Measurements from ENCODE around the gene FCN1.

DNA sequence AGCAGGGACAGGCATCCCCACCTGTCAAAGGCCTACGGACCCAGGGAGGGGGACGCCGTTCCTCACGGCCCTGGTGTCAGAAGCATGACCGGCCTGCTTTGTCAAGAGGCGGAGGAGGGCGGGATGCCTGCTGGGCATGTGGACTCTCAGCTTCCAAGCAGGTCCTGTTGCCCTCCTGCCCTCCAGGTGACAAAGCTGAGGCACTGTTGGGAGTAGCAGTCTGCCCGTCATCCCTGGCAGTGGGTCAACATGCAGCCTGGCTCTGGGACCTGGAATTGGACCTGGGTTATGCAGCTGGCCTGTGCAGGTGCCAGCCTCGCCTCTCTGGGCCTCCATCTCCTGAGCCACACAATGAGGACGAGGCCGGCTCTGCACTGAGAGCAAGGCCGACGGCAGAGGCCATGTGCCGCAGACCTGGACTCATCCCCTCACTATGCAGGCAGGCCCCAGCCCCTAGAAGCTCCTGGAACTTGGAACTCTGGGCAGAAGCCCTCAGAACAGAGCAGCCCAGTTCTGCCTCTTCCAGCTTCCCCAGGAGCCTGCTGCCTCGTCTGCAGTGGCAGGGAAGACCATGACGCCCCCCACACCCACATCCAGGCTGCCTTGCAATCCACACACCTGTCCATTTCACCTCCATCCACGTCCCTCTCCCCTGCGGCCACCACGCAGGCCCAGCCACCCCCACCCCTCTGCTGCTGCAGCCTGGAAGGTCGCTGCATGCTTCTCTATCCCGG, 20.8 kb upstream of the FCN1 start:
- TF ChIP-seq, protein P1, sequence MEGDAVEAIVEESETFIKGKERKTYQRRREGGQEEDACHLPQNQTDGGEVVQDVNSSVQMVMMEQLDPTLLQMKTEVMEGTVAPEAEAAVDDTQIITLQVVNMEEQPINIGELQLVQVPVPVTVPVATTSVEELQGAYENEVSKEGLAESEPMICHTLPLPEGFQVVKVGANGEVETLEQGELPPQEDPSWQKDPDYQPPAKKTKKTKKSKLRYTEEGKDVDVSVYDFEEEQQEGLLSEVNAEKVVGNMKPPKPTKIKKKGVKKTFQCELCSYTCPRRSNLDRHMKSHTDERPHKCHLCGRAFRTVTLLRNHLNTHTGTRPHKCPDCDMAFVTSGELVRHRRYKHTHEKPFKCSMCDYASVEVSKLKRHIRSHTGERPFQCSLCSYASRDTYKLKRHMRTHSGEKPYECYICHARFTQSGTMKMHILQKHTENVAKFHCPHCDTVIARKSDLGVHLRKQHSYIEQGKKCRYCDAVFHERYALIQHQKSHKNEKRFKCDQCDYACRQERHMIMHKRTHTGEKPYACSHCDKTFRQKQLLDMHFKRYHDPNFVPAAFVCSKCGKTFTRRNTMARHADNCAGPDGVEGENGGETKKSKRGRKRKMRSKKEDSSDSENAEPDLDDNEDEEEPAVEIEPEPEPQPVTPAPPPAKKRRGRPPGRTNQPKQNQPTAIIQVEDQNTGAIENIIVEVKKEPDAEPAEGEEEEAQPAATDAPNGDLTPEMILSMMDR (optimal IDR thresholded peaks at IDR 0.05 in 1 of 3, IDR thresholded peaks at IDR 0.05 in 1 of 3, conservative IDR thresholded peaks at IDR 0.05 in 1 of 3; ENCODE audit: extremely low read depth in 1 of 3, insufficient read depth in 2 of 3, low read length in 3 of 3), result no peak
- TF ChIP-seq EZH2 (IDR thresholded peaks at IDR 0.05; ENCODE audit: low read length), result no peak

Data from keratinocyte (primary cell).